Neuronal stem cell (in vitro differentiated cells): Measurements from ENCODE around the gene LSAMP.
"Not testable (repeated sequence)": the region's sequence is repeated elsewhere in the genome, so short reads cannot be mapped to it uniquely, and the experiment has no call there.

ENCODE experiments used
- DNase-seq: peaks from one replicate; pipeline ENCODE4 v3.0.0-alpha.2; 2013; ENCODE audit warnings: low spot score
- H2AFZ ChIP-seq: one replicate; pipeline ENCODE4 v1.6.1; 2013; ENCODE audit warnings: mild to moderate bottlenecking, low read length, inconsistent platforms
- H2AK5ac ChIP-seq: 2 replicates; pipeline ENCODE4 v1.6.1; 2013; ENCODE audit warnings: low read depth, mild to moderate bottlenecking, inconsistent platforms, low read length, moderate library complexity, mixed read lengths
- H2BK120ac ChIP-seq: 2 replicates; pipeline ENCODE4 v1.6.1; 2013; ENCODE audit warnings: low read depth, mild to moderate bottlenecking, inconsistent platforms, low read length, moderate library complexity, mixed read lengths
- H2BK12ac ChIP-seq: one replicate; pipeline ENCODE4 v1.6.1; 2013; ENCODE audit warnings: low read length, inconsistent platforms
- H2BK15ac ChIP-seq: 2 replicates; pipeline ENCODE4 v1.6.1; 2013; ENCODE audit warnings: mild to moderate bottlenecking, low read length, inconsistent platforms, mixed read lengths
- H2BK5ac ChIP-seq: one replicate; pipeline ENCODE4 v1.6.1; 2013; ENCODE audit warnings: inconsistent platforms, mild to moderate bottlenecking, low read length, moderate library complexity
- H3K14ac ChIP-seq: one replicate; pipeline ENCODE4 v1.6.1; 2013; ENCODE audit warnings: low read length, inconsistent platforms
- H3K18ac ChIP-seq: 2 replicates; pipeline ENCODE4 v1.6.1; 2013; ENCODE audit warnings: low read length, inconsistent platforms
- H3K23ac ChIP-seq: 2 replicates; pipeline ENCODE4 v1.6.1; 2013; ENCODE audit warnings: low read depth, mild to moderate bottlenecking, mixed read lengths, low read length, inconsistent platforms; ENCODE audit not compliant: poor library complexity
- H3K27ac ChIP-seq: replicated peaks from 3 replicates; pipeline ENCODE4 v1.5.1; 2013; ENCODE audit warnings: low read length, inconsistent platforms
- H3K27me3 ChIP-seq, 3 experiments: 2 replicates each; pipeline ENCODE4 v1.6.1; 2013; ENCODE audit warnings: low read length in 3 of 3, mild to moderate bottlenecking in 2 of 3, inconsistent platforms in 1 of 3, low read depth in 1 of 3, mixed read lengths in 1 of 3, moderate library complexity in 1 of 3; ENCODE audit not compliant: control insufficient read depth in 3 of 3, insufficient read depth in 3 of 3
- H3K36me3 ChIP-seq, 2 donors: replicated peaks in 1 of 2; 2 replicates each; pipeline ENCODE4 v1.6.1; 2013; ENCODE audit warnings: low read length in 2 of 2; ENCODE audit not compliant: control insufficient read depth in 2 of 2, insufficient read depth in 2 of 2
- H3K4ac ChIP-seq: 2 replicates; pipeline ENCODE4 v1.6.1; 2013; ENCODE audit warnings: inconsistent platforms, mild to moderate bottlenecking, low read length, moderate library complexity
- H3K4me1 ChIP-seq, 2 donors: 1 replicate in 1 of 2; 2 replicates in 1 of 2; pipeline ENCODE4 v1.6.1; 2013; ENCODE audit warnings: low read length in 2 of 2, low read depth in 1 of 2; ENCODE audit not compliant: control insufficient read depth in 2 of 2, insufficient read depth in 1 of 2
- H3K4me2 ChIP-seq: one replicate; pipeline ENCODE4 v1.6.1; 2013; ENCODE audit warnings: mild to moderate bottlenecking, low read length, inconsistent platforms; ENCODE audit not compliant: insufficient read depth, poor library complexity, severe bottlenecking
- H3K4me3 ChIP-seq, 2 donors: 2 replicates each; pipeline ENCODE4 v1.5.1; 2013; ENCODE audit warnings: low read length in 2 of 2, mild to moderate bottlenecking in 2 of 2, inconsistent platforms in 1 of 2, moderate library complexity in 1 of 2
- H3K79me1 ChIP-seq: one replicate; pipeline ENCODE4 v1.6.1; 2013; ENCODE audit warnings: low read depth, mild to moderate bottlenecking, inconsistent platforms, low read length, moderate library complexity
- H3K9ac ChIP-seq: one replicate; pipeline ENCODE4 v1.6.1; 2013; ENCODE audit warnings: mild to moderate bottlenecking, low read depth, low read length, inconsistent platforms; ENCODE audit not compliant: poor library complexity
- H3K9me3 ChIP-seq, 2 donors: replicated peaks in 1 of 2; 2 replicates each; pipeline versions ENCODE3 to v1.6.1; 2013; ENCODE audit warnings: low read length in 2 of 2, mild to moderate bottlenecking in 2 of 2, inconsistent platforms in 1 of 2, low read depth in 1 of 2, mixed read lengths in 1 of 2, moderate library complexity in 1 of 2; ENCODE audit not compliant: control insufficient read depth in 2 of 2, insufficient read depth in 1 of 2
- H4K8ac ChIP-seq: one replicate; pipeline ENCODE4 v1.6.1; 2013; ENCODE audit warnings: low read depth, mild to moderate bottlenecking, inconsistent platforms, low read length, moderate library complexity
- H4K91ac ChIP-seq: one replicate; pipeline ENCODE4 v1.6.1; 2013; ENCODE audit warnings: low read length, low read depth, mild to moderate bottlenecking, inconsistent platforms; ENCODE audit not compliant: poor library complexity
- WGBS, 2 donors: extraction: QIAGEN DNeasy Blood & Tissue Kit; methylation state at CpG; one replicate each; pipeline ENCODE4 v1.1.7; 2013; ENCODE audit warnings: missing lambda C conversion rate in 2 of 2, mixed read lengths in 1 of 2; ENCODE audit not compliant: insufficient read length in 2 of 2, insufficient replicate concordance in 1 of 2; ENCODE audit errors: extremely low coverage in 2 of 2; 5-methylcytosine and 5-hydroxymethylcytosine counted together

The LSAMP gene

GRCh38 chr3:116211901-116212300, 233.4 kb downstream of the LSAMP start:
- no peak overlapping the region for H2BK120ac ChIP-seq
- peaks cover 2 to 6% of the 10 kb centered on the region in 2 donors for H3K9me3 ChIP-seq
- no peaks in the 10 kb centered on the region for H3K27me3 ChIP-seq
- H3K27ac ChIP-seq: no peak overlapping the region
- no peak overlapping the region for H3K9ac ChIP-seq
- no peak overlapping the region for H3K18ac ChIP-seq
- H3K4ac ChIP-seq: no peak overlapping the region
- H4K91ac ChIP-seq: no peak overlapping the region
- no peak overlapping the region for H2BK15ac ChIP-seq
- no CpG with 5 or more reads among the region's 2 CpGs for WGBS, 2 donors
- no peak overlapping the region for H3K23ac ChIP-seq
- H2AK5ac ChIP-seq: no peak overlapping the region
- no peak overlapping the region for H2BK12ac ChIP-seq
- no peak overlapping the region for H3K14ac ChIP-seq
- no peak for DNase-seq
- no peak overlapping the region for H4K8ac ChIP-seq
- H3K4me1 ChIP-seq: no peaks in the 10 kb centered on the region
- H2AFZ ChIP-seq: no peak overlapping the region
- H3K79me1 ChIP-seq: no peaks in the 10 kb centered on the region
- H3K4me2 ChIP-seq: no peak overlapping the region
- H3K36me3 ChIP-seq: no peaks in the 10 kb centered on the region
- no peak overlapping the region for H3K4me3 ChIP-seq
- no peak overlapping the region for H2BK5ac ChIP-seq

- H3K36me3 ChIP-seq, H2BK15ac ChIP-seq, H2AFZ ChIP-seq, H3K4me3 ChIP-seq, H3K14ac ChIP-seq, H2BK5ac ChIP-seq, H3K4ac ChIP-seq, H3K4me1 ChIP-seq, H3K18ac ChIP-seq, H3K27ac ChIP-seq, DNase-seq, H4K8ac ChIP-seq, H2BK12ac ChIP-seq, H2AK5ac ChIP-seq, H4K91ac ChIP-seq, H3K79me1 ChIP-seq, H3K4me2 ChIP-seq, H2BK120ac ChIP-seq, H3K27me3 ChIP-seq, H3K9me3 ChIP-seq, H3K23ac ChIP-seq, H3K9ac ChIP-seq: not testable (repeated sequence)
- no CpG with 5 or more reads among the region's 15 CpGs for WGBS, 2 donors
Measured at GRCh38 chr3:116208830-116209229, 236.5 kb downstream of the LSAMP start.

- WGBS, 2 donors: no CpG with 5 or more reads among the region's 5 CpGs
- Histone ChIP-seq H3K18ac (no peak overlapping the region), H4K91ac (no peak overlapping the region), H3K4me1 (peaks cover 0 to 9% of the 10 kb centered on the region in 2 donors), H3K79me1 (no peaks in the 10 kb centered on the region), H3K27ac (no peak overlapping the region), H2BK5ac (no peak overlapping the region), H3K9ac (no peak overlapping the region), H3K36me3 (no peaks in the 10 kb centered on the region), H3K27me3 (no peaks in the 10 kb centered on the region), H3K23ac (no peak overlapping the region), H4K8ac (no peak overlapping the region), H3K4me2 (no peak overlapping the region), H2AK5ac (no peak overlapping the region), H3K4me3 (no peak overlapping the region), H2BK12ac (no peak overlapping the region), H3K9me3 (no peaks in the 10 kb centered on the region), H2AFZ (no peak overlapping the region), H3K14ac (no peak overlapping the region), H2BK120ac (no peak overlapping the region), H2BK15ac (no peak overlapping the region), H3K4ac (no peak overlapping the region)
- no peak for DNase-seq
Measured at GRCh38 chr3:116200956-116201690, 244.2 kb downstream of the LSAMP start.

- H2BK12ac ChIP-seq: no peak overlapping the region
- no peak overlapping the region for H3K4me2 ChIP-seq
- no peak overlapping the region for H3K18ac ChIP-seq
- no peak overlapping the region for H3K14ac ChIP-seq
- H4K91ac ChIP-seq: no peak overlapping the region
- no peak overlapping the region for H3K23ac ChIP-seq
- H3K36me3 ChIP-seq: no peaks in the 10 kb centered on the region
- no peaks in the 10 kb centered on the region for H3K9me3 ChIP-seq
- H4K8ac ChIP-seq: no peak overlapping the region
- no peak overlapping the region for H2AFZ ChIP-seq
- H3K4me1 ChIP-seq: peaks cover 0 to 9% of the 10 kb centered on the region in 2 donors
- DNase-seq: no peak
- H3K27me3 ChIP-seq: no peaks in the 10 kb centered on the region
- no peak overlapping the region for H2AK5ac ChIP-seq
- no peak overlapping the region for H3K4me3 ChIP-seq
- no peak overlapping the region for H2BK15ac ChIP-seq
- H3K9ac ChIP-seq: no peak overlapping the region
- no CpG with 5 or more reads among the region's 2 CpGs for WGBS, 2 donors
- H3K4ac ChIP-seq: no peak overlapping the region
- no peak overlapping the region for H2BK120ac ChIP-seq
- no peak overlapping the region for H3K27ac ChIP-seq
- H2BK5ac ChIP-seq: no peak overlapping the region
- no peaks in the 10 kb centered on the region for H3K79me1 ChIP-seq
Measured at GRCh38 chr3:116199063-116199462, 246.2 kb downstream of the LSAMP start.
